Measurements from ENCODE around the gene TBC1D5. TPM values are rescaled to one million over a fixed set of nuclear protein-coding genes. Genes with fewer than 3 reads are reported as not detected.

Gene TBC1D5
- total and polyA plus RNA-seq, 2 of the 4 experiments (the other 2 are of a cell fraction), result 16.4 to 57.0 TPM

GRCh38 chr3:17642474-17642873 lies 100.0 kb downstream of the TBC1D5 start:
- Histone ChIP-seq H4K91ac (ENCODE audit: insufficient read depth, low read depth, low read length) (no peak overlapping the region), H3K14ac (replicated peaks; ENCODE audit: low read depth, low read length) (no peak overlapping the region), H3K4me3 (ENCODE audit: insufficient read depth, low read depth, low read length) (no peak overlapping the region), H4K5ac (ENCODE audit: low read depth, low read length) (no peak overlapping the region), H3K56ac (ENCODE audit: extremely low read depth, insufficient read depth, low read length) (no peak overlapping the region), H3K9ac (ENCODE audit: low read depth, low read length) (no peak overlapping the region), H3K79me1 (ENCODE audit: low read depth in 1 of 2, low read length in 2 of 2) (peaks cover 4 to 6% of the 10 kb centered on the region in 2 experiments; a peak in 2 of 4 replicates), H3K18ac (ENCODE audit: low read depth, low read length) (no peak overlapping the region), H2BK5ac (ENCODE audit: low read depth, low read length, poor library complexity, severe bottlenecking) (no peak overlapping the region), H3K4ac (ENCODE audit: low read depth, low read length) (no peak overlapping the region), H3K27me3 (ENCODE audit: control insufficient read depth, insufficient read depth, low read length) (no peaks in the 10 kb centered on the region), H2BK20ac (ENCODE audit: low read depth, low read length) (no peak overlapping the region), H2AK9ac (replicated peaks; ENCODE audit: low read depth, low read length, poor library complexity) (no peak overlapping the region), H3K4me2 (ENCODE audit: low read depth, low read length) (no peak overlapping the region), H3K9me1 (ENCODE audit: insufficient read depth, low read length) (no peaks in the 10 kb centered on the region), H4K8ac (ENCODE audit: low read depth in 2 of 2, low read length in 2 of 2) (no peak overlapping the region), H4K20me1 (ENCODE audit: insufficient read depth, low read length) (no peaks in the 10 kb centered on the region; the same call in 1 of the 2 replicates), H3K4me1 (ENCODE audit: control insufficient read depth, insufficient read depth, low read length) (peaks cover 1% of the 10 kb centered on the region), H3K27ac (ENCODE audit: insufficient read depth, low read length) (no peak overlapping the region), H2AFZ (replicated peaks; ENCODE audit: low read length, poor library complexity) (no peak overlapping the region), H3K36me3 (ENCODE audit: control insufficient read depth, insufficient read depth, low read length) (no peaks in the 10 kb centered on the region), H2BK120ac (ENCODE audit: low read depth, low read length) (no peak overlapping the region), H3K9me3 (ENCODE audit: control insufficient read depth, insufficient read depth, low read length) (no peaks in the 10 kb centered on the region), H2AK5ac (ENCODE audit: low read depth, low read length) (no peak overlapping the region), H2BK15ac (ENCODE audit: low read depth, low read length) (no peak overlapping the region), H3K23ac (ENCODE audit: low read depth, low read length) (no peak overlapping the region)
- dilution Hi-C loops (cut with HindIII; ENCODE audit: low sequenced_read_pairs, unreplicated experiment), result no loop called here
- ChIA-PET CTCF (no interaction called here), POLR2A (ENCODE audit: unreplicated experiment) (no interaction called here)
- in situ Hi-C loops (cut with MboI; ENCODE audit: low sequenced_read_pairs), result loop anchor here (10.0 to 25.0 kb wide), 2 partner anchors 192 to 470 kb away; no protein-coding TSS in a partner anchor
- no peak for TF ChIP-seq NFE2L2 (IDR thresholded peaks at IDR 0.05; ENCODE audit: low read depth, low read length)
- TF ChIP-seq SMC3 (IDR thresholded peaks at IDR 0.05; ENCODE audit: low read depth, low read length), result no peak
- no peak for TF ChIP-seq MXI1 (IDR thresholded peaks at IDR 0.05; ENCODE audit: borderline replicate concordance, low read depth, low read length)
- TF ChIP-seq POLR2A (IDR thresholded peaks at IDR 0.05; ENCODE audit: low read depth, low read length), result no peak
- TF ChIP-seq, protein P1, sequence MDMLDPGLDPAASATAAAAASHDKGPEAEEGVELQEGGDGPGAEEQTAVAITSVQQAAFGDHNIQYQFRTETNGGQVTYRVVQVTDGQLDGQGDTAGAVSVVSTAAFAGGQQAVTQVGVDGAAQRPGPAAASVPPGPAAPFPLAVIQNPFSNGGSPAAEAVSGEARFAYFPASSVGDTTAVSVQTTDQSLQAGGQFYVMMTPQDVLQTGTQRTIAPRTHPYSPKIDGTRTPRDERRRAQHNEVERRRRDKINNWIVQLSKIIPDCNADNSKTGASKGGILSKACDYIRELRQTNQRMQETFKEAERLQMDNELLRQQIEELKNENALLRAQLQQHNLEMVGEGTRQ (IDR thresholded peaks at IDR 0.05; ENCODE audit: low read depth, low read length), result no peak
- TF ChIP-seq, protein P2, sequence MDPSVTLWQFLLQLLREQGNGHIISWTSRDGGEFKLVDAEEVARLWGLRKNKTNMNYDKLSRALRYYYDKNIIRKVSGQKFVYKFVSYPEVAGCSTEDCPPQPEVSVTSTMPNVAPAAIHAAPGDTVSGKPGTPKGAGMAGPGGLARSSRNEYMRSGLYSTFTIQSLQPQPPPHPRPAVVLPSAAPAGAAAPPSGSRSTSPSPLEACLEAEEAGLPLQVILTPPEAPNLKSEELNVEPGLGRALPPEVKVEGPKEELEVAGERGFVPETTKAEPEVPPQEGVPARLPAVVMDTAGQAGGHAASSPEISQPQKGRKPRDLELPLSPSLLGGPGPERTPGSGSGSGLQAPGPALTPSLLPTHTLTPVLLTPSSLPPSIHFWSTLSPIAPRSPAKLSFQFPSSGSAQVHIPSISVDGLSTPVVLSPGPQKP (IDR thresholded peaks at IDR 0.05; ENCODE audit: borderline replicate concordance, low read depth, low read length), result no peak
- TF ChIP-seq MAZ (IDR thresholded peaks at IDR 0.05; ENCODE audit: borderline replicate concordance, low read depth, low read length), result no peak
- TF ChIP-seq FOS (IDR thresholded peaks at IDR 0.05; ENCODE audit: low read depth, low read length), result no peak
- TF ChIP-seq BHLHE40 (IDR thresholded peaks at IDR 0.05; ENCODE audit: low read depth, low read length), result no peak
- no peak for TF ChIP-seq RCOR1 (IDR thresholded peaks at IDR 0.05; ENCODE audit: insufficient replicate concordance, low read length)
- 100% methylated on average over 1 of the region's 3 CpGs; no CpG with 5 or more reads in 1 of the 2 experiments for WGBS, 2 experiments (ENCODE audit: extremely low coverage in 2 of 2, insufficient read length in 1 of 2)
- intact Hi-C loops (cut with micrococcal nuclease), result loop anchor here (5.0 kb wide), 2 partner anchors 155 to 210 kb away; no protein-coding TSS in a partner anchor
- no peak for ATAC-seq (ENCODE audit: low read depth)
- DNase-seq, result no peak
- BruUV-seq (replicated peaks), result no TSS peak

Data from IMR-90 (cell line).